Endothelial cell of umbilical vein (primary cell): ENCODE results near the gene MGST1. TPM values are rescaled to one million over a fixed set of nuclear protein-coding genes. Genes with fewer than 3 reads are reported as not detected.
A peak's percentile ranks its signal among the peaks of the same experiment; 100 is the strongest.

Source experiments
- Bru-seq: library from RNA; stranded (reverse); fragments of 400-500 nt; gene quantifications from one replicate; lab custom pipeline; 2021; lab: Mats Ljungman, UMichigan
- BruChase-seq, 2 experiments: library from RNA; stranded (reverse); fragments of 400-500 nt; gene quantifications; one replicate each; lab custom pipeline; 2021; lab: Mats Ljungman, UMichigan
- BruUV-seq: library from RNA; stranded (reverse); fragments of 400-500 nt; replicated peaks from 2 replicates; lab custom pipeline; 2021; lab: Mats Ljungman, UMichigan
- CTCF ChIA-PET: fragments of 300-600, 350-600 bp; sonication (Branson Sonifier 250); formaldehyde crosslinking; loops from one replicate; lab custom pipeline; 2021; ENCODE audit warnings: antibody characterized with exemption, inconsistent platforms; lab: Charles Lee
- POLR2A ChIA-PET: fragments of 300-600, 350-600 bp; sonication (Branson Sonifier 250); formaldehyde crosslinking; loops from one replicate; lab custom pipeline; 2021; ENCODE audit warnings: antibody characterized with exemption, inconsistent platforms; lab: Charles Lee
- DNase-seq: peaks from one replicate; pipeline ENCODE4 v3.0.0-alpha.2; 2011; ENCODE audit warnings: low read depth, low spot score
- FAIRE-seq: peaks from 2 replicates; lab custom pipeline; 2011; peaks lifted over from hg19 to GRCh38; lab: Jason Lieb, UNC
- H2AFZ ChIP-seq: 2 replicates; pipeline ENCODE4 v1.6.0; 2012; ENCODE audit warnings: low read depth, low read length, control low read depth, inconsistent platforms
- H3K27ac ChIP-seq: 2 replicates; pipeline ENCODE4 v1.5.1; 2011; ENCODE audit warnings: low read depth, mild to moderate bottlenecking, control low read depth, low read length, moderate library complexity; ENCODE audit not compliant: insufficient read depth
- H3K27me3 ChIP-seq, 2 experiments: 2 replicates each; pipeline versions ENCODE4 v1.6.0 to v1.6.1; 2011; ENCODE audit warnings: low read length in 2 of 2, mixed read lengths in 1 of 2; ENCODE audit not compliant: control insufficient read depth in 2 of 2, insufficient read depth in 2 of 2
- H3K36me3 ChIP-seq, 2 experiments: 2 replicates in 1 of 2; 3 replicates in 1 of 2; pipeline ENCODE4 v1.5.1; 2011; ENCODE audit warnings: low read length in 2 of 2, mild to moderate bottlenecking in 1 of 2, moderate library complexity in 1 of 2; ENCODE audit not compliant: control insufficient read depth in 2 of 2, insufficient read depth in 2 of 2; ENCODE audit errors: extremely low read depth in 1 of 2
- H3K4me1 ChIP-seq: 3 replicates; pipeline ENCODE4 v1.5.1; 2011; ENCODE audit warnings: mild to moderate bottlenecking, low read length; ENCODE audit not compliant: control insufficient read depth, insufficient read depth; ENCODE audit errors: extremely low read depth
- H3K4me2 ChIP-seq: 2 replicates; pipeline ENCODE4 v1.6.1; 2011; ENCODE audit warnings: low read length, control low read depth, mixed read lengths; ENCODE audit not compliant: insufficient read depth
- H3K4me3 ChIP-seq, 3 experiments: fragments of 200-600 bp in 1 of 3; sonication (generic), shearing (Covaris generic) in 1 of 3; replicated peaks in 1 of 3; 2 replicates each; pipeline ENCODE4 v1.5.1; 2011 to 2016; ENCODE audit warnings: control low read depth in 3 of 3, low read length in 3 of 3, mild to moderate bottlenecking in 2 of 3, inconsistent platforms in 1 of 3, low read depth in 1 of 3, moderate library complexity in 1 of 3; ENCODE audit not compliant: insufficient read depth in 1 of 3
- H3K79me2 ChIP-seq: 2 replicates; pipeline ENCODE4 v1.6.0; 2012; ENCODE audit warnings: low read length, inconsistent platforms; ENCODE audit not compliant: control insufficient read depth, insufficient read depth
- H3K9ac ChIP-seq: replicated peaks from 2 replicates; pipeline ENCODE3; 2011; ENCODE audit warnings: low read length, control low read depth; ENCODE audit not compliant: insufficient read depth; ENCODE audit errors: extremely low read depth
- H3K9me1 ChIP-seq: replicated peaks from 3 replicates; pipeline ENCODE4 v1.6.0; 2011; ENCODE audit warnings: mild to moderate bottlenecking, low read length; ENCODE audit not compliant: control insufficient read depth, insufficient read depth; ENCODE audit errors: extremely low read depth
- H3K9me3 ChIP-seq: replicated peaks from 2 replicates; pipeline ENCODE4 v1.5.1; 2012; ENCODE audit warnings: low read length, inconsistent platforms; ENCODE audit not compliant: control insufficient read depth, insufficient read depth
- H4K20me1 ChIP-seq: replicated peaks from 2 replicates; pipeline ENCODE3; 2011; ENCODE audit warnings: mild to moderate bottlenecking, low read length; ENCODE audit not compliant: control insufficient read depth, insufficient read depth; ENCODE audit errors: extremely low read depth
- FOS ChIP-seq: IDR thresholded peaks from 2 replicates; pipeline ENCODE4 v1.6.1; 2011; ENCODE audit warnings: mild to moderate bottlenecking, low read length, moderate library complexity, borderline replicate concordance; ENCODE audit not compliant: insufficient read depth
- GATA2 ChIP-seq: IDR thresholded peaks from 2 replicates; pipeline ENCODE4 v1.7.0; 2011; ENCODE audit warnings: low read depth, mild to moderate bottlenecking, moderate library complexity, mixed read lengths, low read length; ENCODE audit not compliant: insufficient read length, insufficient read depth
- JUN ChIP-seq: IDR thresholded peaks from 2 replicates; pipeline ENCODE4 v1.6.1; 2011; ENCODE audit warnings: borderline replicate concordance, low read depth; ENCODE audit not compliant: insufficient read length, insufficient read depth
- POLR2A ChIP-seq: IDR thresholded peaks from 2 replicates; pipeline ENCODE4 v1.6.1; 2012; ENCODE audit warnings: low read depth, mild to moderate bottlenecking, control low read depth, low read length
- POLR2AphosphoS5 ChIP-seq: IDR thresholded peaks from 2 replicates; pipeline ENCODE4 v1.6.1; 2012; ENCODE audit warnings: low read depth, mild to moderate bottlenecking, control low read depth, low read length, moderate library complexity; ENCODE audit not compliant: insufficient read depth
- dilution Hi-C: fragments of 300-500 bp; cut with MboI; formaldehyde crosslinking; loops from one replicate; pipeline ENCODE4 v1.15.0; 2019; ENCODE audit warnings: low sequenced_read_pairs; ENCODE audit not compliant: extremely low pct_ligation_motif_present
- intact Hi-C: fragments of 100-400 bp; cut with micrococcal nuclease; formaldehyde crosslinking; loops from one replicate; pipeline ENCODE4 v1.10.0; 2022
- long read RNA-seq: library from polyadenylated mRNA; stranded (forward); transcript quantifications from one replicate; pipeline ENCODE4 v2.0.0, GENCODE V29; 2021
- polyA minus RNA-seq, 3 experiments: library from RNA; depleted of rRNA, polyadenylated mRNA; stranded (reverse); fragments of >200 nt; gene quantifications; 1 replicate in 1 of 3; 2 replicates in 2 of 3; pipeline ENCODE4 v1.2.3, GENCODE V29; 2011
- polyA plus RNA-seq, 4 experiments: library from polyadenylated mRNA; depleted of rRNA in 3 of 4; stranded (reverse) in 3 of 4; unstranded in 1 of 4; fragments of >200 nt; gene quantifications; 2 replicates each; pipeline versions ENCODE4 v1.2.1 to v1.2.3, GENCODE V29; 2011 to 2012; ENCODE audit warnings: missing spikeins in 1 of 4
- total RNA-seq: library from RNA; stranded (reverse); gene quantifications from 2 replicates; pipeline ENCODE4 v1.2.3, GENCODE V29; 2021
- TF ChIP-seq, protein P1 (sequence below): IDR thresholded peaks from 2 replicates; pipeline ENCODE4 v1.6.1; 2011; ENCODE audit not compliant: insufficient read depth, insufficient read length

MGST1 gene, protein sequence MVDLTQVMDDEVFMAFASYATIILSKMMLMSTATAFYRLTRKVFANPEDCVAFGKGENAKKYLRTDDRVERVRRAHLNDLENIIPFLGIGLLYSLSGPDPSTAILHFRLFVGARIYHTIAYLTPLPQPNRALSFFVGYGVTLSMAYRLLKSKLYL
- total RNA-seq (170 and 173 TPM in 2 replicates), polyA plus RNA-seq (131 and 137 TPM in 2 replicates), polyA minus RNA-seq (142 and 147 TPM in 2 replicates), Bru-seq, nascent RNA (percentile 92 among the genes with signal in this experiment), BruChase-seq, experiment 1, labeled RNA remaining after a 6-hour chase (percentile 84 among the genes with signal in this experiment), BruChase-seq, experiment 2, labeled RNA remaining after a 2-hour chase (percentile 84 among the genes with signal in this experiment)
- 206 and 213 TPM in 2 replicates for polyA plus RNA-seq (2011; cell fraction: cytosol; rRNA removed)
- polyA plus RNA-seq (2011; cell fraction: nucleus; rRNA removed): 66.7 and 71.0 TPM in 2 replicates
- 273 and 341 TPM in 2 replicates for polyA plus RNA-seq (2012)
- 60.4 TPM for polyA minus RNA-seq (2011; cell fraction: cytosol; rRNA and poly(A)+ RNA removed)
- 43.4 and 69.1 TPM in 2 replicates for polyA minus RNA-seq (2011; cell fraction: nucleus; rRNA and poly(A)+ RNA removed)
- long read RNA-seq, transcript MGST1-219 (1 exons, 1,842 nt): minor isoform, 6 of 413 reads
- long read RNA-seq, transcript MGST1-205 (4 exons, 914 nt): major isoform, 367 of 413 reads
- long read RNA-seq, partial matches to known transcripts: 4 of 413 reads
- long read RNA-seq, other reads (novel, unspliced or antisense): 29 of 413 reads

DNA sequence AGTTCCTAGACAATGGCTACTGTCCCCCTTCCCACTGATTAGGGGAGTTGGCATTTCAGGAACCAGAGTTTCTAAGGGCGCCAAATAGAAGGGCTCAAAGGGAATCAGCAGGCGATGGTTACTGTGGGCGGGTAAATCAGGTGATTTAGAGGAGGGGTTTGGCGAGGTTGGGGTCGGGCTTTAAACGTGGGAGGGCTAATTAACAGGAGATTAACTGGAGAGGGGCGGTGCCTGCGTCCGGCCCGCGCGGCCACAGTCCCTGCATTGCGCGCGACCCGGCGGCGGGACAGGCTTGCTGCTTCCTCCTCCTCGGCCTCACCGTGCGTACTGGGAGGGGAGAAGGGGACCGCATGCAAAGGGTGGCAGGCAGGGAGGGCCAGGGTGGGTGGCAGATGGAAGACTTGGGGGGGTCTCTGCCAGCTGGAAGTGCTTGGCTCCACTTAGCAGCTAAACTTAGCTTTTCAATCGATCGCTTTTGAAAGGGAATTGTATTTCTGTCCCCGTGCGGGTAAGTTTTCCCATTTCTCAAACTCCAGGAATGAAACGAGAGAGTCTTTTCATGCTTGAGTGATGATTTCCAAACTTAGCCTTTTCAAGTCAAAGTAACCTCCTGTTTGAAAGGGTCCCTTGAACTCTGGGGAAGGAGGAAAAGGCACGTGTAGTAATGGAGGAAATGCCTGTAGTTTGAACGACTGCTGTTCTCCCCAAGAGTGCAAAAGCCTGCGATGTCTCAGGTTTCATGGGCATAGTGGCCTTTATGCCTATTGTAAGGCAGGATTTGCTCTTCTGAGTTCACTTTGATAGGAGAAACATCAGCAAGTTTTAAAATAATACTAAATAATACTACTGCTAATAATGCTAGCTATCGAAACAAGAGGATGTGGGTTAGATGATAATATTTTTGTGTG lies at the start of gene MGST1:
TSS of gene MGST1 (plus strand) at position 255 of the 908 bp plus-strand sequence. CDS start 6,608 bp downstream, outside the sequence.
- H3K9ac ChIP-seq: peak within 1 kb of the TSS; percentile 93
- TSS peak; percentile 55 for BruUV-seq
- DNase-seq: peak; percentile 67
- H3K79me2 ChIP-seq: peaks cover 55% of the 10 kb centered on the region
- no peaks in the 10 kb centered on the region for H3K36me3 ChIP-seq
- no peaks in the 10 kb centered on the region for H3K9me1 ChIP-seq
- FAIRE-seq: peak; percentile 80
- no peaks in the 10 kb centered on the region for H3K9me3 ChIP-seq
- H2AFZ ChIP-seq: peak within 1 kb of the TSS; percentile 85
- H3K4me1 ChIP-seq: peaks cover 27% of the 10 kb centered on the region
- no peaks in the 10 kb centered on the region for H3K27me3 ChIP-seq
- dilution Hi-C loops: no loop called here
- peak within 1 kb of the TSS; percentile 96 for H3K4me2 ChIP-seq
- H3K27ac ChIP-seq: peak within 1 kb of the TSS; percentile 70
- POLR2A ChIA-PET: no interaction called here
- intact Hi-C loops: loop anchor here (2.0 to 10.0 kb wide), 3 partner anchors 365 to 463 kb away; partner anchors contain the start of genes DERA and STRAP
- CTCF ChIA-PET: interaction anchor here (1.6 kb wide), 1 partner anchor 11 kb away, joined by 3 read pairs; no protein-coding TSS in a partner anchor
- peak within 1 kb of the TSS; percentile 86 to 95 (median 87) for H3K4me3 ChIP-seq
- TF ChIP-seq POLR2A (peak; percentile 78), POLR2AphosphoS5 (peak; percentile 73), GATA2 (no peak), FOS (no peak), JUN (no peak)
- TF ChIP-seq, protein P1, sequence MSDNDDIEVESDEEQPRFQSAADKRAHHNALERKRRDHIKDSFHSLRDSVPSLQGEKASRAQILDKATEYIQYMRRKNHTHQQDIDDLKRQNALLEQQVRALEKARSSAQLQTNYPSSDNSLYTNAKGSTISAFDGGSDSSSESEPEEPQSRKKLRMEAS: peak; percentile 30
- H4K20me1 ChIP-seq: no peaks in the 10 kb centered on the region
